ENCODE data around the gene ISM1.

Gene ISM1

DNA sequence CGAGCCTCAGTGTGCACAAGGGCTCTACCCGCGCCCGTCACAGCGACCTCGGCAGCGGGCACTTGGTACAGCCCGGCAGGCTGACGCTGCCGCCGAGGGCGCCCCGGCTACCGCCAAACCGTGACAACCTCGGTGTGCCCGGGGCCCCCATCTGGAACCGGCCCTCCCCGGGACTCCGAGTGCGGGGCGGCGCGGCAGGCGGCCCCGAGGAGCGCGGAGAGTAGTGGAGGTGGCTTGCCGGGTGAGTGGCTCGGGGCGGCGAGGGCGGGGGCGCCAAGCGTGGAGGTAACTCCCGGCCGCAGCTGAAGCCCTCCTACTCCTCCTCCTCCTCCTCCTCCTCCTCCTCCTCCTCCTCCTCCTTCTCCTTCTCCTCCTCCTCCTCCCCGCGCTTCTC, at the start of gene ISM1:
TSS of gene ISM1 (plus strand) at position 371 of the 394 bp plus-strand sequence. CDS start 503 bp downstream, outside the sequence.
- H3K4me1 ChIP-seq (ENCODE audit: control insufficient read depth, insufficient read depth, low read length) = peaks cover 3% of the 10 kb centered on the region
- H3K27ac ChIP-seq (ENCODE audit: low read depth, low read length) = no peak within 1 kb of the TSS
- H3K9ac ChIP-seq (ENCODE audit: low read length) = no peak within 1 kb of the TSS
- no peaks in the 10 kb centered on the region for H3K36me3 ChIP-seq (ENCODE audit: control insufficient read depth, insufficient read depth, low read length)
- H3K4me3 ChIP-seq (ENCODE audit: low read length) = peak within 1 kb of the TSS; percentile 71
- H3K27me3 ChIP-seq (ENCODE audit: control insufficient read depth, insufficient read depth, low read length) = peaks cover 23% of the 10 kb centered on the region

- no peaks in the 10 kb centered on the region for H3K36me3 ChIP-seq (ENCODE audit: control insufficient read depth, insufficient read depth, low read length)
- no peaks in the 10 kb centered on the region for H3K27me3 ChIP-seq (ENCODE audit: control insufficient read depth, insufficient read depth, low read length)
- no peak overlapping the region for H3K9ac ChIP-seq (ENCODE audit: low read length)
- no peaks in the 10 kb centered on the region for H3K4me1 ChIP-seq (ENCODE audit: control insufficient read depth, insufficient read depth, low read length)
- no peak overlapping the region for H3K27ac ChIP-seq (ENCODE audit: low read depth, low read length)
- H3K4me3 ChIP-seq (ENCODE audit: low read length) = no peak overlapping the region
These were observed 47.9 kb upstream of the ISM1 start for GRCh38 chr20:13173201-13173600.

DNA sequence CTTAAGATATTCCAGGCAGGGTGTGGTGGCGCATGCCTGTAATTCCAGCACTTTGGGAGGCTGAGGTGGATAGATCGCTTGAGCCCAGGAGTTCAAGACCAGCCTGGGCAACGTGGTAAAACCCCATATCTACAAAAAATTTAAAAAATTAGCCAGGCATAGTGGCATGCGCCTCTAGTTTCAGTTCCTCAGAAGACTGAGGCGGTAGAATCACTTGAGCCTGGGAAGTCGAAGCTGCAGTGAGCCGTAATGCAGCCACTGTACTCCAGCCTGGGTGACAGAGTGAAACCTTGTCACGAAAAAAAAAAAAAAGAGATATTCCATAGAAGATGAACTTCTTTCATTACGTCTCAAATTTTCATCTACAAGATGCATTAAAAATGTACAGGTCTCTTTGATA, 46.7 kb upstream of the ISM1 start:
- Histone ChIP-seq H3K27ac (ENCODE audit: low read depth, low read length) (no peak overlapping the region), H3K36me3 (ENCODE audit: control insufficient read depth, insufficient read depth, low read length) (no peaks in the 10 kb centered on the region), H3K4me3 (ENCODE audit: low read length) (no peak overlapping the region), H3K27me3 (ENCODE audit: control insufficient read depth, insufficient read depth, low read length) (no peaks in the 10 kb centered on the region), H3K4me1 (ENCODE audit: control insufficient read depth, insufficient read depth, low read length) (no peaks in the 10 kb centered on the region), H3K9ac (ENCODE audit: low read length) (no peak overlapping the region)

DNA sequence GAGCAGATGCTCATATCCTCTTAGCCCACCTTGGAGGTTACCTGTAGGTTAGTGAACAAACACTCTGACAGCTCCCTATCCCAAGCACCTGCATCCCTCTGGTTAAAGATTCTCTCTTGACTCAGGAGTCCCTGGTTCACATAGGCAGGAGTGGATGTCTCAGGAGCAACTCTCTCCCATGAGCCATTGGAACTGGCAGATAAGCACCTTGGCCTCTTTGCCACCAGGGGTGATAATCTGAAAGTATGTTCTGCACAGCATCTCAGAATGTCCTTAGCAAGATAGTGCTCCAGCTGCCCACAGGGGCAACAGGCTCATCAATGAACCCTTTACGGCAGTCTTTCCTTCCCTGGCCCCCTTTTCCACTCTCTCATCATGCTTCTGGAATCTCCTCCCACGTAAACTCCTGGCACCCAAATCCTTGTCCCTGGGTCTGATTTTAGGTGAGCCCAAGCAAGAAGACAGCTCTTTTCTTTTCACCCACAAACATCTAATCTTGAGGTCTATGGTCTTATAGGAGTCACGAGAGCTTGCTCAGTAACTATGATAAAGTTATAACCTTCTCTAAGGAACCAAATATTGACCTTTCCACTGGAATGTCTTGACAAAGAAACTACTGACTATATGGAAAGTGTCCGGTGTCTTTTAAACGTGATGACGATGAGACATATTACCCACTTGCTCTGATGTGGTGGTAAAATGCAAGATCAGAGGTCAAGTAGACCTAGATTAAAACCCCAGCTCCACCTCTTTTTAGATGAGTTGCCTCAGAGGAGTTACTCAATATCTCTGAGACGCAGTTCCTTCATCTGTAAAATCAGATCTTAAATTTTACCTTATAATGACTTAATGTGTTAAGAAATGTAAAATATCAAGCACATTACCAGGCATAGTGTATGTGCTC, 39.8 kb upstream of the ISM1 start:
- Histone ChIP-seq H3K27ac (ENCODE audit: low read depth, low read length) (no peak overlapping the region), H3K27me3 (ENCODE audit: control insufficient read depth, insufficient read depth, low read length) (no peaks in the 10 kb centered on the region), H3K4me1 (ENCODE audit: control insufficient read depth, insufficient read depth, low read length) (no peaks in the 10 kb centered on the region), H3K36me3 (ENCODE audit: control insufficient read depth, insufficient read depth, low read length) (no peaks in the 10 kb centered on the region), H3K4me3 (ENCODE audit: low read length) (no peak overlapping the region), H3K9ac (ENCODE audit: low read length) (no peak overlapping the region)

GRCh38 chr20:13183005-13183404, 38.1 kb upstream of the ISM1 start:
- no peaks in the 10 kb centered on the region for H3K4me1 ChIP-seq (ENCODE audit: control insufficient read depth, insufficient read depth, low read length)
- no peaks in the 10 kb centered on the region for H3K27me3 ChIP-seq (ENCODE audit: control insufficient read depth, insufficient read depth, low read length)
- no peak overlapping the region for H3K9ac ChIP-seq (ENCODE audit: low read length)
- no peak overlapping the region for H3K27ac ChIP-seq (ENCODE audit: low read depth, low read length)
- no peak overlapping the region for H3K4me3 ChIP-seq (ENCODE audit: low read length)
- H3K36me3 ChIP-seq (ENCODE audit: control insufficient read depth, insufficient read depth, low read length) = no peaks in the 10 kb centered on the region

DNA sequence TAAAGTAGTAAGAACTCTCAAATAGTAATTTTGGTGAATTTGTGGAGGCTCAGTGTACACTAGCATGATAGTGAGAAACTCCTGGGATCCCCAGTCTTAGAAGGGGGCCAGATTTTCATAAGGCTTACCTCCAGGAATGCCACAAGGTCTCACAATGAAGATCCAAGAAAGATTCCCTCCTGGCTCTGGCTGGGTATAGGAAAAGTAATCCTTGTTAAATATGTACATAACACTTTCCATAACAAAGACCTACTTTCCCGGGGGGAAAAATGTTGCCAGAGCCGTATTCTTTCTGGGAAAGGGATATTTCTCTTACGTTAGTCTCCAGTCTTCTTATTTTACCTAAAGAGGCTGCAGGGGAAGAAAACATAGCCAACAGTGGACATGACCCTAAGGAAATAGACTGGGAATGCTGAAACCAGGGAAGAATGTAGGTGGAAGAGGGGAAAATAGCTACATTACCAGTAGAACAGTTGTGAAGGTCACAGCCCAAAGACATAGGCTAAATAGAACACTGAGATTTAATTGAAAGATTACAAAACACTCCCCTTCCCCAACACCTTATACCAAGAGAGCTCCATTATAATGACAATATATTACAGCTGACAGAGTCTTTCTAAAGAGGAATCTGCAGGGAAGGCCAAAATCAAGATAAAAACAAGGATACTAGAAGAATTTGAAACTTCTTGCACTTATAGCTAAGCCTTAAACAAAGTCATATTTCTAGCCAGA, 34.9 kb upstream of the ISM1 start:
- H3K27ac ChIP-seq (ENCODE audit: low read depth, low read length) = no peak overlapping the region
- H3K4me3 ChIP-seq (ENCODE audit: low read length) = no peak overlapping the region
- no peaks in the 10 kb centered on the region for H3K36me3 ChIP-seq (ENCODE audit: control insufficient read depth, insufficient read depth, low read length)
- H3K4me1 ChIP-seq (ENCODE audit: control insufficient read depth, insufficient read depth, low read length) = no peaks in the 10 kb centered on the region
- no peaks in the 10 kb centered on the region for H3K27me3 ChIP-seq (ENCODE audit: control insufficient read depth, insufficient read depth, low read length)
- no peak overlapping the region for H3K9ac ChIP-seq (ENCODE audit: low read length)

DNA sequence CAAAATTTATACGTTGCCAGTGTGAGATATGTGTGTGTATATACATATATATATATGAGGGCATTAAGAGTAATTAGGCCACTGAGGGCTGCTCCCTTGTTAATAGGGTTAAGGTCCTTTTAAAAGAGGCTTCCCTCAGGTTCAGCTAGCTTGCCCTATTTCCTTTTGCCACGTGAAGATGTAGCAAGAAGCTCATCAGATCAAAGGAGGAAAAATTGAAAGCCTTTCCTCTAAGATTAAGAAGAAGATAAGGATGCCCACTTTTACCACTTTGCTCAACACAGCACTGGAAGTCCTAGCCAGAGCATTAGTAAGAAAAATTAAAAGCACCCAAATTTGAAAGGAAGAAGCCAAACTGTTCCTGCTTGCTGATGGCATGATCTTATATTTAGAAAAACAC, 33.2 kb upstream of the ISM1 start:
- Histone ChIP-seq H3K4me3 (ENCODE audit: low read length) (no peak overlapping the region), H3K27me3 (ENCODE audit: control insufficient read depth, insufficient read depth, low read length) (no peaks in the 10 kb centered on the region), H3K27ac (ENCODE audit: low read depth, low read length) (no peak overlapping the region), H3K9ac (ENCODE audit: low read length) (no peak overlapping the region), H3K36me3 (ENCODE audit: control insufficient read depth, insufficient read depth, low read length) (no peaks in the 10 kb centered on the region), H3K4me1 (ENCODE audit: control insufficient read depth, insufficient read depth, low read length) (no peaks in the 10 kb centered on the region)

DNA sequence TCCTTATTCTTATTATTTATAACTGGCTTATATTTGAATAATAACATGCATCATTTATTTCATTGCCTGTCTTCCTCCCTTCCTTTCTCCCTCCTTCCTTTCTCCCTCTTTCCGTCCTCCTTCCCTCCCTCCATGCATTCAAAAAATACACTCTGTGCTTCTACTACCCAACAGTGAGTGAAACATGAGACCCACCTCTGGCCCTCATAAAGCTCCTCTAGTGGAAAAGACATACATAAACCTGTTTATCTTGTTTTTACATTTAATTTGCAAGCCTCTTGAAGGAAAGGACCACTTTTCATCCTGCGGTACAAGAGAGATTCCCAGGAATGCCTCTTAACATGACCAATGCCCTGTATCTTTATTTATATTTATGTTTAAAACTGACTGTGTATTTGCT, 21.8 kb upstream of the ISM1 start:
- Histone ChIP-seq H3K27me3 (ENCODE audit: control insufficient read depth, insufficient read depth, low read length) (no peaks in the 10 kb centered on the region), H3K4me3 (ENCODE audit: low read length) (no peak overlapping the region), H3K9ac (ENCODE audit: low read length) (no peak overlapping the region), H3K36me3 (ENCODE audit: control insufficient read depth, insufficient read depth, low read length) (no peaks in the 10 kb centered on the region), H3K27ac (ENCODE audit: low read depth, low read length) (no peak overlapping the region), H3K4me1 (ENCODE audit: control insufficient read depth, insufficient read depth, low read length) (no peaks in the 10 kb centered on the region)

DNA sequence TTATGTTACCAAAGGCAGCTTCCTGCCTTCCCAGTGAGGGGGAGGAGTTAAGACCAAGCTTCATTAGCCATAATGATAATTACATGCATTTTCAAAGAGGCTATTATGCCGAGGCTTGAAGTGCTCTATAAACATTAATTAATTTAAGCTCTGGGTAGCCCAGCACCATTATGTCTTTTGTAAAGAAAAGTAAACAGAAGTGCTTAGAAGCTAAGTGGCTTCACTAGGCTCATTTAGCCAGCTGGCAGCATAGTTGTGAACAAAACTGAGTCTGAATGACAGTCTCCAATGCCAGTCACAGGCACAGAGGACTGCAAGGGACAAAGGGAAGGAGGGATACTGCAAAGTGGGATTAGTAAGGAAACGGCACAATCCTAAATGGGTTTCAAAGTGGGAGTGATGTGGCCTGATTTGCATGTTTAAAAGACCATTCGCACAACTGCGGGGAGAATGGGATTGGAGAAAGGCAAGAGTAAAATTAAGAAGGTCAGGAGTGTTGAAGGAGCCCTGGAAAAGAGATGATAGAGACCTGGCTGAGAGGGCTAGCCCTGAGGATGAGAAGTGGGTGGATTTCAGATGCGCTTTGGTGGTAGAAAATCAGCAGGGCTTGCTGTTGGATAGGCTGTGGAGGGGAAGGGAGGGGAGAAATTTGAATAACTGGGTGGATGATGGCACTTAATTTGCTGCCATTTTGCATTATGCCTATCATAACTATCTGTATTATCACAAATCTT, 20.1 kb upstream of the ISM1 start:
- Histone ChIP-seq H3K4me1 (ENCODE audit: control insufficient read depth, insufficient read depth, low read length) (no peaks in the 10 kb centered on the region), H3K9ac (ENCODE audit: low read length) (no peak overlapping the region), H3K27ac (ENCODE audit: low read depth, low read length) (no peak overlapping the region), H3K27me3 (ENCODE audit: control insufficient read depth, insufficient read depth, low read length) (no peaks in the 10 kb centered on the region), H3K36me3 (ENCODE audit: control insufficient read depth, insufficient read depth, low read length) (no peaks in the 10 kb centered on the region), H3K4me3 (ENCODE audit: low read length) (no peak overlapping the region)

- Histone ChIP-seq H3K27me3 (ENCODE audit: control insufficient read depth, insufficient read depth, low read length) (no peaks in the 10 kb centered on the region), H3K4me1 (ENCODE audit: control insufficient read depth, insufficient read depth, low read length) (no peaks in the 10 kb centered on the region), H3K9ac (ENCODE audit: low read length) (no peak overlapping the region), H3K36me3 (ENCODE audit: control insufficient read depth, insufficient read depth, low read length) (no peaks in the 10 kb centered on the region), H3K27ac (ENCODE audit: low read depth, low read length) (no peak overlapping the region), H3K4me3 (ENCODE audit: low read length) (no peak overlapping the region)
These were observed 18.5 kb upstream of the ISM1 start for GRCh38 chr20:13202565-13202964.

- Histone ChIP-seq H3K27ac (ENCODE audit: low read depth, low read length) (no peak overlapping the region), H3K4me3 (ENCODE audit: low read length) (no peak overlapping the region), H3K36me3 (ENCODE audit: control insufficient read depth, insufficient read depth, low read length) (no peaks in the 10 kb centered on the region), H3K9ac (ENCODE audit: low read length) (no peak overlapping the region), H3K27me3 (ENCODE audit: control insufficient read depth, insufficient read depth, low read length) (no peaks in the 10 kb centered on the region), H3K4me1 (ENCODE audit: control insufficient read depth, insufficient read depth, low read length) (no peaks in the 10 kb centered on the region)
These were observed 15.6 kb upstream of the ISM1 start for GRCh38 chr20:13205425-13205824.

- H3K4me3 ChIP-seq (ENCODE audit: low read length) = no peak overlapping the region
- no peaks in the 10 kb centered on the region for H3K27me3 ChIP-seq (ENCODE audit: control insufficient read depth, insufficient read depth, low read length)
- H3K36me3 ChIP-seq (ENCODE audit: control insufficient read depth, insufficient read depth, low read length) = no peaks in the 10 kb centered on the region
- H3K9ac ChIP-seq (ENCODE audit: low read length) = no peak overlapping the region
- no peaks in the 10 kb centered on the region for H3K4me1 ChIP-seq (ENCODE audit: control insufficient read depth, insufficient read depth, low read length)
- H3K27ac ChIP-seq (ENCODE audit: low read depth, low read length) = no peak overlapping the region
These were observed 15.1 kb upstream of the ISM1 start for GRCh38 chr20:13205848-13206434.
